ENCODE measurements around the gene BOC.
"Not testable (repeated sequence)": the region's sequence is repeated elsewhere in the genome, so short reads cannot be mapped to it uniquely, and the experiment has no call there.

BOC gene

DNA sequence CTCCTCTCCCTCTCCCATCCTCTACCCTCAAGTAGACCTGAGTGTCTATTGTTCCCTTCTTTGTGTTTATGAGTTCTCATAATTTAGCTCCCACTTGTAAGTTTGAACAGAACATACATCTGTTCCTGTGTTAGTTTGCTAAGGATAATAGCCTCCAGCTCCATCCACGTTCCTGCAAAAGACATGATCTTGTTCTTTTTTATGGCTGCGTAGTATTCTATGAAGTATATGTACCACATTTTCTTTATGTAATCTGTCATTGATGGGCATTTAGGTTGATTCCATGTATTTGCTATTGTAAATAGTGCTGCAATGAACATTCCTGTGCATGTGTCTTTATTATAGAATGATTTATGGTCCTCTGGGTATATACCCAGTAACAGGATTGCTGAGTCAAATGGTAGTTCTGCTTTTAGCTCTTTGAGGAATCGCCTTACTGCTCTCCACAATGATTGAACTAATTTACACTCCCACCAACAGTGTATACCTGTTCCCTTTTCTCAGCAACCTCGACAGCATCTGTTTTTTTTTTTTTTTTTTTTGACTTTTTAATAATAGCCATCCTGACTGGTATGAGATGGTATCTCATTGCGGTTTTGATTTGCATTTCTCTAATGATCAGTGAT, 39.6 kb upstream of the BOC start:
- H3K27ac ChIP-seq (ENCODE audit: low read depth, low read length); H3K36me3 ChIP-seq (ENCODE audit: control insufficient read depth in 1 of 2, insufficient read depth in 2 of 2, low read length in 2 of 2); H3K4me1 ChIP-seq (ENCODE audit: control insufficient read depth in 1 of 2, insufficient read depth in 2 of 2, low read length in 2 of 2); H3K4me3 ChIP-seq (ENCODE audit: low read depth in 1 of 2, low read length in 2 of 2); H3K27me3 ChIP-seq (ENCODE audit: control insufficient read depth in 1 of 2, insufficient read depth in 2 of 2, low read length in 2 of 2); H3K9me3 ChIP-seq (ENCODE audit: control insufficient read depth in 1 of 2, low read length in 2 of 2); H3K9ac ChIP-seq (ENCODE audit: low read depth in 1 of 2, low read length in 2 of 2): not testable (repeated sequence)

DNA sequence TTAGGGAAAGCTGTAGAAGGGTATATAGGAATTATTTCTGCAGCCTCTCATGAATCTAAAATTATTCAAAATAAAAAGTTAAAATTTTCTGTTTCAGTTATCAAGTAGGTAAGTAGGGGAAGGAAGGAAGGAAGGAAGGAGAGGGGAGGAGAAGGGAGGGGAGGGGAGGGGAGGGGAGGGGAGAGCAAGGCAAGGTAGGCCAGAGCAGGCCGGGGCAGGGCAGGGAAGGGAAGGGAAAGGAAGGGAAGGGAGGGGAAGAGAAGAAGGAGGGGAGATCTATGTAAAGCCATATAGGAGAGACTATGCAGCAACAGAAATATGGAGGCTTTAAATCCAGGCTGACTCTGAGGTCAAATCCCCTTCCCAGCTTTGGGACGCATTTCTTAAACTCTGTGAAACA, 38.3 kb upstream of the BOC start:
- Histone ChIP-seq H3K4me1 (ENCODE audit: control insufficient read depth in 1 of 2, insufficient read depth in 2 of 2, low read length in 2 of 2) (no peaks in the 10 kb centered on the region), H3K9ac (ENCODE audit: low read depth in 1 of 2, low read length in 2 of 2) (no peak overlapping the region)

DNA sequence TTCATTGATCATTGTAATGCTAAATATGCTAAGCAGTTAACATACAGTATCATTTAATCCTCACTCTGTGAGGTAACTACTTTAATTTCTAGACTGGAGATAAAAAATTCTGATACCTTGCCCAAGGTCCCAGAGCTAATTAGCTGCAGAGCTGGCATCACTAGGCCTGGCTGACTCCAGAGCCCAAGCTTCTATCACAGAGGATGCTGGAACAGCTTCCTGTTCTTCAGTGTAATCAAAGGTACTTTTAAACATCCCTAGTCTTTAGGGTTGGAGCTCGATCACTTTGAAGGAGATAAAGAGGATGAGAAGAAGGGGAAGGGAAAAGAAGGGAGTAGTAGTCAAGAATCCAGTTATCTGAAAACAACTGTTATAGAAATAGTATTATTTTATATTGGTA, 37.1 kb upstream of the BOC start:
- Histone ChIP-seq H3K27ac (ENCODE audit: low read depth, low read length) (no peak overlapping the region), H3K9ac (ENCODE audit: low read depth in 1 of 2, low read length in 2 of 2) (no peak overlapping the region), H3K4me3 (ENCODE audit: low read depth in 1 of 2, low read length in 2 of 2) (no peak overlapping the region), H3K36me3 (ENCODE audit: control insufficient read depth in 1 of 2, insufficient read depth in 2 of 2, low read length in 2 of 2) (no peaks in the 10 kb centered on the region), H3K27me3 (ENCODE audit: control insufficient read depth in 1 of 2, insufficient read depth in 2 of 2, low read length in 2 of 2) (no peaks in the 10 kb centered on the region), H3K9me3 (ENCODE audit: control insufficient read depth in 1 of 2, low read length in 2 of 2) (no peaks in the 10 kb centered on the region), H3K4me1 (ENCODE audit: control insufficient read depth in 1 of 2, insufficient read depth in 2 of 2, low read length in 2 of 2) (no peaks in the 10 kb centered on the region)

More for the DNA sequence above, 38.3 kb upstream of the BOC start:
- no peaks in the 10 kb centered on the region for H3K36me3 ChIP-seq (ENCODE audit: control insufficient read depth in 1 of 2, insufficient read depth in 2 of 2, low read length in 2 of 2)
- H3K27ac ChIP-seq (ENCODE audit: low read depth, low read length), result no peak overlapping the region
- no peaks in the 10 kb centered on the region for H3K9me3 ChIP-seq (ENCODE audit: control insufficient read depth in 1 of 2, low read length in 2 of 2)
- H3K4me3 ChIP-seq (ENCODE audit: low read depth in 1 of 2, low read length in 2 of 2), result no peak overlapping the region
- no peaks in the 10 kb centered on the region for H3K27me3 ChIP-seq (ENCODE audit: control insufficient read depth in 1 of 2, insufficient read depth in 2 of 2, low read length in 2 of 2)

GRCh38 chr3:113174801-113175485, 36.4 kb upstream of the BOC start:
- Histone ChIP-seq H3K9ac (ENCODE audit: low read depth in 1 of 2, low read length in 2 of 2) (no peak overlapping the region), H3K27ac (ENCODE audit: low read depth, low read length) (no peak overlapping the region)

GRCh38 chr3:113177526-113177925, 33.8 kb upstream of the BOC start:
- no peaks in the 10 kb centered on the region for H3K27me3 ChIP-seq (ENCODE audit: control insufficient read depth in 1 of 2, insufficient read depth in 2 of 2, low read length in 2 of 2)
- no peaks in the 10 kb centered on the region for H3K9me3 ChIP-seq (ENCODE audit: control insufficient read depth in 1 of 2, low read length in 2 of 2)
- no peak overlapping the region for H3K27ac ChIP-seq (ENCODE audit: low read depth, low read length)
- no peaks in the 10 kb centered on the region for H3K4me1 ChIP-seq (ENCODE audit: control insufficient read depth in 1 of 2, insufficient read depth in 2 of 2, low read length in 2 of 2)
- no peaks in the 10 kb centered on the region for H3K36me3 ChIP-seq (ENCODE audit: control insufficient read depth in 1 of 2, insufficient read depth in 2 of 2, low read length in 2 of 2)
- H3K4me3 ChIP-seq (ENCODE audit: low read depth in 1 of 2, low read length in 2 of 2), result no peak overlapping the region
- no peak overlapping the region for H3K9ac ChIP-seq (ENCODE audit: low read depth in 1 of 2, low read length in 2 of 2)

More at GRCh38 chr3:113174801-113175485, 36.4 kb upstream of the BOC start:
- Histone ChIP-seq H3K9me3 (ENCODE audit: control insufficient read depth in 1 of 2, low read length in 2 of 2) (no peaks in the 10 kb centered on the region), H3K4me3 (ENCODE audit: low read depth in 1 of 2, low read length in 2 of 2) (no peak overlapping the region), H3K4me1 (ENCODE audit: control insufficient read depth in 1 of 2, insufficient read depth in 2 of 2, low read length in 2 of 2) (no peaks in the 10 kb centered on the region), H3K36me3 (ENCODE audit: control insufficient read depth in 1 of 2, insufficient read depth in 2 of 2, low read length in 2 of 2) (no peaks in the 10 kb centered on the region), H3K27me3 (ENCODE audit: control insufficient read depth in 1 of 2, insufficient read depth in 2 of 2, low read length in 2 of 2) (no peaks in the 10 kb centered on the region)

DNA sequence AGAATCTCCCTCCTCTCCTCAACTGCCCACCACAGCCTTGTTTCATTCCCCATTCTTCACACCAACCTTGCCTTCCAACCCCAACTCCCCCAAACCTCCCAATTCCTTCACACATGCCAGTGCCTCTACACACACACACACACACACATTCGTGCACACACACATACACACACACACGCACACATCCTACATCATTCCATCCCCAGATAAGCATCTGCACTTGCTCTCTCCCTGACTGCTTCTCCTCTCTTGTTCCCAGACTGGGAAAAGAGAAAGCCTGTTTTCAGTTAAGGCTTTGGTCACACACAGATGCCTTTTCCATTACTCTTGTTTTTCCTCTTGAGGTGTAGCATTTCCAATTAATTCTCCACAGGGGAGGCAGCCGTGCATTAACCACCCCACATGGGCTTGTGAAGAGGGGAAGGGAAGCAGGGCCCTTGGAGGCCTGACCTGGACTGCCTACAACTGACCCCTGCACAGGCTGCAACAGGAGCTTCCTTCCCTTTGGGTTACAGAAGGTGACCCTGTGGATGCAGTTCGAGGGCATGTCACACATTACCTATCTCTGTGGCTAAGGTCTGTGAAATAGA, 32.0 kb upstream of the BOC start:
- H3K4me1 ChIP-seq (ENCODE audit: control insufficient read depth in 1 of 2, insufficient read depth in 2 of 2, low read length in 2 of 2), result no peaks in the 10 kb centered on the region
- H3K4me3 ChIP-seq (ENCODE audit: low read depth in 1 of 2, low read length in 2 of 2), result no peak overlapping the region
- H3K27me3 ChIP-seq (ENCODE audit: control insufficient read depth in 1 of 2, insufficient read depth in 2 of 2, low read length in 2 of 2), result no peaks in the 10 kb centered on the region
- no peak overlapping the region for H3K27ac ChIP-seq (ENCODE audit: low read depth, low read length)
- no peaks in the 10 kb centered on the region for H3K36me3 ChIP-seq (ENCODE audit: control insufficient read depth in 1 of 2, insufficient read depth in 2 of 2, low read length in 2 of 2)
- no peaks in the 10 kb centered on the region for H3K9me3 ChIP-seq (ENCODE audit: control insufficient read depth in 1 of 2, low read length in 2 of 2)
- H3K9ac ChIP-seq (ENCODE audit: low read depth in 1 of 2, low read length in 2 of 2), result no peak overlapping the region

- H3K4me3 ChIP-seq (ENCODE audit: low read depth in 1 of 2, low read length in 2 of 2), result no peak overlapping the region
- no peak overlapping the region for H3K27ac ChIP-seq (ENCODE audit: low read depth, low read length)
- H3K9ac ChIP-seq (ENCODE audit: low read depth in 1 of 2, low read length in 2 of 2), result no peak overlapping the region
- H3K27me3 ChIP-seq (ENCODE audit: control insufficient read depth in 1 of 2, insufficient read depth in 2 of 2, low read length in 2 of 2), result no peaks in the 10 kb centered on the region
- H3K36me3 ChIP-seq (ENCODE audit: control insufficient read depth in 1 of 2, insufficient read depth in 2 of 2, low read length in 2 of 2), result no peaks in the 10 kb centered on the region
- H3K9me3 ChIP-seq (ENCODE audit: control insufficient read depth in 1 of 2, low read length in 2 of 2), result peaks cover 0 to 8% of the 10 kb centered on the region in 2 donors
- H3K4me1 ChIP-seq (ENCODE audit: control insufficient read depth in 1 of 2, insufficient read depth in 2 of 2, low read length in 2 of 2), result no peaks in the 10 kb centered on the region
Observed at GRCh38 chr3:113183748-113184661, 27.4 kb upstream of the BOC start.

GRCh38 chr3:113185194-113185835, 26.0 kb upstream of the BOC start:
- Histone ChIP-seq H3K4me1 (ENCODE audit: control insufficient read depth in 1 of 2, insufficient read depth in 2 of 2, low read length in 2 of 2) (no peaks in the 10 kb centered on the region), H3K9me3 (ENCODE audit: control insufficient read depth in 1 of 2, low read length in 2 of 2) (peaks cover 0 to 8% of the 10 kb centered on the region in 2 donors), H3K4me3 (ENCODE audit: low read depth in 1 of 2, low read length in 2 of 2) (no peak overlapping the region), H3K9ac (ENCODE audit: low read depth in 1 of 2, low read length in 2 of 2) (no peak overlapping the region), H3K27me3 (ENCODE audit: control insufficient read depth in 1 of 2, insufficient read depth in 2 of 2, low read length in 2 of 2) (no peaks in the 10 kb centered on the region), H3K27ac (ENCODE audit: low read depth, low read length) (no peak overlapping the region), H3K36me3 (ENCODE audit: control insufficient read depth in 1 of 2, insufficient read depth in 2 of 2, low read length in 2 of 2) (no peaks in the 10 kb centered on the region)

- H3K9me3 ChIP-seq (ENCODE audit: control insufficient read depth in 1 of 2, low read length in 2 of 2), result peaks cover 0 to 8% of the 10 kb centered on the region in 2 donors
- no peak overlapping the region for H3K4me3 ChIP-seq (ENCODE audit: low read depth in 1 of 2, low read length in 2 of 2)
- H3K9ac ChIP-seq (ENCODE audit: low read depth in 1 of 2, low read length in 2 of 2), result no peak overlapping the region
- H3K4me1 ChIP-seq (ENCODE audit: control insufficient read depth in 1 of 2, insufficient read depth in 2 of 2, low read length in 2 of 2), result no peaks in the 10 kb centered on the region
- no peak overlapping the region for H3K27ac ChIP-seq (ENCODE audit: low read depth, low read length)
- no peaks in the 10 kb centered on the region for H3K36me3 ChIP-seq (ENCODE audit: control insufficient read depth in 1 of 2, insufficient read depth in 2 of 2, low read length in 2 of 2)
- H3K27me3 ChIP-seq (ENCODE audit: control insufficient read depth in 1 of 2, insufficient read depth in 2 of 2, low read length in 2 of 2), result no peaks in the 10 kb centered on the region
Observed at GRCh38 chr3:113186566-113186965, 24.8 kb upstream of the BOC start.

All from duodenal mucosa (tissue), 2 donors.